Upper lobe of left lung (tissue), 6 donors: Measurements from ENCODE around the gene ZFPL1. TPM values are rescaled to one million over a fixed set of nuclear protein-coding genes. Genes with fewer than 3 reads are reported as not detected.

Source experiments
- ATAC-seq, 2 donors: fragments of 200-7000 bp; cut with Tn5 transposase; one replicate each; pipeline ENCODE4 v1.9.1; 2022; ENCODE audit warnings: mild to moderate bottlenecking in 2 of 2, moderate library complexity in 2 of 2; ENCODE audit not compliant: low FRiP score in 2 of 2
- DNase-seq, 2 donors: peaks; one replicate each; pipeline ENCODE4 v3.0.0-alpha.2; 2019 to 2020
- H3K27ac ChIP-seq, 4 donors: fragments of 200-600 bp; sonication (generic); one replicate each; pipeline ENCODE4 v1.5.1; 2016 to 2019
- H3K27me3 ChIP-seq, 4 donors: fragments of 200-600 bp; sonication (generic); one replicate each; pipeline ENCODE4 v1.5.1; 2017 to 2019
- H3K36me3 ChIP-seq, 4 donors: fragments of 200-600 bp; sonication (generic); one replicate each; pipeline ENCODE4 v1.5.1; 2016 to 2019
- H3K4me1 ChIP-seq, 4 donors: fragments of 200-600 bp; sonication (generic); one replicate each; pipeline ENCODE4 v1.5.1; 2018 to 2019
- H3K4me3 ChIP-seq, 4 donors: fragments of 200-600 bp; sonication (generic); one replicate each; pipeline ENCODE4 v1.5.1; 2017 to 2019; ENCODE audit warnings: mild to moderate bottlenecking in 2 of 4, moderate library complexity in 1 of 4
- H3K9me3 ChIP-seq, 4 donors: fragments of 200-600 bp; sonication (generic); one replicate each; pipeline ENCODE4 v1.5.1; 2018 to 2019
- CTCF ChIP-seq, 6 experiments: fragments of 450-650 bp in 4 of 6; fragments of 200-600 bp in 2 of 6; sonication (generic) in 2 of 6; IDR thresholded peaks; one replicate each; pipeline ENCODE4 v1.5.1; 2016 to 2019; ENCODE audit warnings: antibody characterized with exemption in 6 of 6
- EP300 ChIP-seq, 4 donors: sonication (generic); formaldehyde crosslinking; IDR thresholded peaks; one replicate each; pipeline ENCODE4 v1.5.1; 2017; ENCODE audit warnings: antibody characterized with exemption in 4 of 4, control low read depth in 2 of 4
- POLR2A ChIP-seq, 4 donors: fragments of 450-650 bp; IDR thresholded peaks; one replicate each; pipeline ENCODE4 v1.5.1; 2016 to 2017; ENCODE audit warnings: antibody characterized with exemption in 4 of 4, mild to moderate bottlenecking in 2 of 4
- POLR2AphosphoS5 ChIP-seq, 2 donors: sonication (generic); formaldehyde crosslinking; IDR thresholded peaks; one replicate each; pipeline ENCODE4 v1.5.1; 2017; ENCODE audit warnings: antibody characterized with exemption in 2 of 2
- WGBS, 2 donors: methylation state at CpG; one replicate each; pipeline ENCODE4 v1.1.5; 2017 to 2018; 5-methylcytosine and 5-hydroxymethylcytosine counted together
- total RNA-seq, 6 donors: library from RNA; depleted of rRNA in 4 of 6; stranded (reverse); fragments of >200 nt in 4 of 6; gene quantifications; one replicate each; pipeline versions ENCODE4 v1.1.0 to v1.2.1, GENCODE V29; 2016 to 2021
- donor health status: DM: no; HTN: no; CAD: no; lungs with moderate emphysema.
- donor health status: DM: no; HTN: yes; CAD: no; lungs with severe emphysema.

ZFPL1 gene
- total RNA-seq, 6 donors from 2014 or later: 21.4 to 39.8 (median 34.6) TPM

GRCh38 chr11:65108469-65109123 is 24.6 kb downstream of the ZFPL1 start:
- peaks cover 37 to 59% (median 46%) of the 10 kb centered on the region in 4 donors for H3K4me1 ChIP-seq
- no peak for ATAC-seq
- H3K9me3 ChIP-seq: no peaks in the 10 kb centered on the region
- DNase-seq: peak; percentile 80 to 85
- H3K27ac ChIP-seq: peak overlapping the region in 2 of 4 donors; percentile 35 to 47
- H3K36me3 ChIP-seq: peaks cover 8 to 31% (median 23%) of the 10 kb centered on the region in 4 donors
- no peak overlapping the region for H3K4me3 ChIP-seq
- 89 to 91% methylated on average over 11 to 38 of the region's 38 CpGs for WGBS, 2 donors
- no peaks in the 10 kb centered on the region for H3K27me3 ChIP-seq
- no peak for TF ChIP-seq POLR2AphosphoS5 (IDR thresholded peaks at IDR 0.05)
- no peak for TF ChIP-seq EP300 (IDR thresholded peaks at IDR 0.05)
- TF ChIP-seq CTCF (IDR thresholded peaks at IDR 0.05): no peak
- TF ChIP-seq POLR2A (IDR thresholded peaks at IDR 0.05): peak in 1 of 4 donors; percentile 5

DNA sequence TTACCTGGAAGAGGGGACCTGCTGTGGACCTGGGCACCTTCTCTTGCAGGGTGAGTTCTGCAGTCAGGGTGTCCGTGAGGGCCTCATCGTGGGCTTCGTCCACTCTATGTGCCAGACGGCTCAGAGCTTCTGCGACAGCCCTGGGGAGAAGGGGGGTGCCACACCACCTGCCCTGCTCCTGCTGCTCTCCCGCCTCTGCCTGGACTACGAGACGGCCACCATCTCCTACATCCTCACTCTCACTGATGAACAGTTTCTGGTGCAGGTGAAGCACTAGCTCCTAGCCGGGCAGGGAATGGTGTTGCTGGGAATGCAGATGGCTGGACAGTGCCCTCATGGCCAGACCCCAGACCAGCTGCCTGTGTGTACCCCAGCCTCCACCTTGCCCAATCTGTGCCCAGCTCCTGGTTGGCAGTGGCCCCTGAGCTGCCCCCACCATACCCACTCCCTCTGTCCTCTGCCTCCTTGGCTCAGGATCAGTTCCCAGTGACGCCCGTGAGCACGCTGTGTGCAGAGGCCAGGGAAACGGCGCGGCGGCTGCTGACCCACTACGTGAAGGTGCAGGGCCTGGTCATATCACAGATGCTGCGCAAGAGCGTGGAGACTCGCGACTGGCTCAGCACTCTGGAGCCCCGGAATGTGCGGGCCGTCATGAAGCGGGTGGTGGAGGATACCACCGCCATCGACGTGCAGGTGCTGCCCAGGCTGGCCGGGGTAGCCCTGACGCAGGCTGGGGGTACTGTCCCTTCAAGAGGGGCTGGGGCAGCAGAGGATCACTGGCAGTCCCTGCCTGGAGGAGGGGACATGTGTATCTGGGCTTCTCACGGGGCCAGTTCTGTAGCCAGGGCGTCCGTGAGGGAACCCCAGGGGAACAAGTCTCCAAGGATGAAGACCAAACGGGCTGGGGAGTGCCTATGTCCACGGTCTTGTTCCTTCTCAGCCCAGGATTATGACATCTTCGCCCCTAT is 25.5 kb downstream of the ZFPL1 start:
- H3K27me3 ChIP-seq: no peaks in the 10 kb centered on the region
- no peak overlapping the region for H3K4me3 ChIP-seq
- ATAC-seq (no peak), DNase-seq (peak in 1 of 2 donors; percentile 84)
- peaks cover 8 to 31% (median 23%) of the 10 kb centered on the region in 4 donors for H3K36me3 ChIP-seq
- H3K4me1 ChIP-seq: peaks cover 31 to 57% (median 44%) of the 10 kb centered on the region in 4 donors
- no peaks in the 10 kb centered on the region for H3K9me3 ChIP-seq
- no peak for TF ChIP-seq EP300 (IDR thresholded peaks at IDR 0.05)
- no peak for TF ChIP-seq POLR2A (IDR thresholded peaks at IDR 0.05)
- no peak for TF ChIP-seq CTCF (IDR thresholded peaks at IDR 0.05)
- TF ChIP-seq POLR2AphosphoS5 (IDR thresholded peaks at IDR 0.05): no peak
- H3K27ac ChIP-seq: peak overlapping the region in 2 of 4 donors; percentile 52 to 55
- WGBS, 2 donors: 90 to 91% methylated on average over 20 to 36 of the region's 36 CpGs

- Histone ChIP-seq H3K9me3 (no peaks in the 10 kb centered on the region), H3K27ac (peak overlapping the region in 3 of 4 donors; percentile 6 to 77 (median 55)), H3K36me3 (peaks cover 8 to 30% (median 25%) of the 10 kb centered on the region in 4 donors), H3K27me3 (no peaks in the 10 kb centered on the region), H3K4me3 (no peak overlapping the region), H3K4me1 (peaks cover 29 to 54% (median 44%) of the 10 kb centered on the region in 4 donors)
- TF ChIP-seq EP300 (IDR thresholded peaks at IDR 0.05) (no peak), CTCF (IDR thresholded peaks at IDR 0.05) (peak; percentile 97 to 99 (median 98))
- peak; percentile 82 to 85 for ATAC-seq
- WGBS, 2 donors: 9% methylated on average over 18 of the region's 18 CpGs; no CpG with 5 or more reads in 1 of the 2 donors
- DNase-seq: peak; percentile 78 to 88
These were observed 26.4 kb downstream of the ZFPL1 start for GRCh38 chr11:65110354-65110861.

- Histone ChIP-seq H3K36me3 (peaks cover 8 to 34% (median 25%) of the 10 kb centered on the region in 4 donors), H3K27ac (peak overlapping the region in 2 of 4 donors; percentile 77 to 82), H3K27me3 (no peaks in the 10 kb centered on the region), H3K4me3 (peak overlapping the region in 3 of 4 donors; percentile 55 to 73 (median 68)), H3K9me3 (no peaks in the 10 kb centered on the region), H3K4me1 (peaks cover 35 to 63% (median 51%) of the 10 kb centered on the region in 4 donors)
- DNase-seq (no peak), ATAC-seq (no peak)
- TF ChIP-seq POLR2A (IDR thresholded peaks at IDR 0.05): no peak
- no peak for TF ChIP-seq POLR2AphosphoS5 (IDR thresholded peaks at IDR 0.05)
- TF ChIP-seq EP300 (IDR thresholded peaks at IDR 0.05): no peak
- no peak for TF ChIP-seq CTCF (IDR thresholded peaks at IDR 0.05)
- WGBS, 2 donors: 65 to 69% methylated on average over 19 to 27 of the region's 31 CpGs
These were observed 27.2 kb downstream of the ZFPL1 start for GRCh38 chr11:65111159-65111743.
